ENCODE data around the gene BBS9. TPM values are rescaled to one million over a fixed set of nuclear protein-coding genes. Genes with fewer than 3 reads are reported as not detected.
A peak's percentile ranks its signal among the peaks of the same experiment; 100 is the strongest.
"Not testable (repeated sequence)": the region's sequence is repeated elsewhere in the genome, so short reads cannot be mapped to it uniquely, and the experiment has no call there.

Gene BBS9
- total RNA-seq, 2 donors from 2014 or later = 10.8 to 13.5 TPM

DNA sequence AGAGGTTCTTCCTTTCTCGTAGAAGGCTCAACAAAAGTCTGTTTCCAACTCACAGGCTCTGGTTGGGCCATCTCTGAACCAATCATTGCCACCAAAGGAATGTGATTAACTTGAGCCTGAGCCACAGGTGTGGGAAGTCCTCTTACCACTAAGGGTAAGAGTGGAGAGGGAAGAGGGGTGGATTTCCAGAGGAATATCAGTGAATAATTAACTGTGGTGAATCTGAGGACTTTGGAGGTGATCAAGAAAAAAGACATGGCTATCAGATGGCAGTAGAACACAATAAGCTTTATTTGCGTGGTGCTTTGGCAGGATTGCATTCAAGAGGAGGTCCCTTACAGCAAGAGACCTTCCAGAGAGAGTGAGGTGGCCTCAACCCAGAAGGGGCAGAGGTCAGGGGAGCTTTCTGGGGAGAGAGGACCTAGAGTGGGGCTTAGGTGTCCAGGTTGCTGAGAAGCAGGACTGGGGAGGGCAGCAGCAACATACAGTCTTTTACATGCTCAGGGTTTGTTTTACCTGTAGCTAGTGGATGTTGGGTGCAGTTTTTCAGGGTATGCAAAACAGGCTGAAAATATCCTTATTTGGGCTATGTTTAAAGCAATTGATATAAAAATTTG lies 61.4 kb downstream of the BBS9 start:
- peak overlapping the region; percentile 7 for H3K27ac Mint-ChIP-seq
- no peaks in the 10 kb centered on the region for H3K36me3 Mint-ChIP-seq (ENCODE audit: insufficient read depth in 2 of 2)
- H3K4me1 Mint-ChIP-seq (ENCODE audit: low read depth) = peaks cover 20% of the 10 kb centered on the region
- DNase-seq = no peak
- no peak for ATAC-seq (replicated peaks in 1 of 2)
- peak overlapping the region; percentile 22 to 28 for H3K4me3 Mint-ChIP-seq
- H3K27me3 Mint-ChIP-seq (ENCODE audit: low read depth) = no peaks in the 10 kb centered on the region
- H3K9me3 Mint-ChIP-seq = no peaks in the 10 kb centered on the region

- Mint-ChIP-seq H3K27me3 (ENCODE audit: low read depth) (no peaks in the 10 kb centered on the region), H3K9me3 (no peaks in the 10 kb centered on the region), H3K4me3 (peak overlapping the region; percentile 18 to 22), H3K27ac (no peak overlapping the region), H3K4me1 (ENCODE audit: low read depth) (peaks cover 20% of the 10 kb centered on the region), H3K36me3 (ENCODE audit: insufficient read depth in 2 of 2) (no peaks in the 10 kb centered on the region)
- ATAC-seq (replicated peaks in 1 of 2) = peak; percentile 70 to 74
- DNase-seq = peak in 1 of 2 donors; percentile 8
Measured at GRCh38 chr7:33191340-33191739, 62.0 kb downstream of the BBS9 start.

GRCh38 chr7:33192695-33193291 lies 63.4 kb downstream of the BBS9 start:
- H3K4me3 Mint-ChIP-seq = no peak overlapping the region
- no peak for DNase-seq
- no peaks in the 10 kb centered on the region for H3K27me3 Mint-ChIP-seq (ENCODE audit: low read depth)
- peaks cover 20% of the 10 kb centered on the region for H3K4me1 Mint-ChIP-seq (ENCODE audit: low read depth)
- H3K27ac Mint-ChIP-seq = no peak overlapping the region
- no peak for ATAC-seq (replicated peaks in 1 of 2)
- H3K9me3 Mint-ChIP-seq = no peaks in the 10 kb centered on the region
- H3K36me3 Mint-ChIP-seq (ENCODE audit: insufficient read depth in 2 of 2) = no peaks in the 10 kb centered on the region

DNA sequence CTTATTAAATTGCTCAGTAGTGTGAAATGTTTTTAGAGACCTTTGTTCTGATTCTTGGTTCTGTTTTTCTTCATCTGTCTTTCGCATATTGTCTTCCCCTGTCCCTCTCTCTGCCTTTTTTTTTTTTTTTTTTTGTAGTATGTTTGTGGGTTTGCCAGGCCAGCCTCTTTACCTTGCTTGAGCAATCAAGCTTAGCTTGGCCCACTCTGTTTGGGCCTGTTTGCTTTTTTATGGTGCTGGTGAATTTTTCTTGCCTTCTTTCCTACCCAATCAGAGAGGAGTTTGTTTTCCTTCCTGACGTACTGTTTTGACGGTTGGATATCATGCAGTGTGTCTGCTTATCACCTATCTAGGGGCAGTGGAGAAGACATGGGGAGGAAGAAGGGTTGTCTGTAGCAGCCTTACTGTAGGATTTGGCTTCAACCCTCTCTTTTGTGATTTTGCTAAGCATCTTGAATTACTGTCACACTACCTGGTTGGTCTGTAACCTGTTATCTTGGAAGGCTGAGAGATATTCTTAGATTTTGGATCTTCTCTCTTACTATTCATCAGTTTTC lies 64.0 kb downstream of the BBS9 start:
- Mint-ChIP-seq H3K9me3 (no peaks in the 10 kb centered on the region), H3K27me3 (ENCODE audit: low read depth) (no peaks in the 10 kb centered on the region), H3K27ac (no peak overlapping the region)

DNA sequence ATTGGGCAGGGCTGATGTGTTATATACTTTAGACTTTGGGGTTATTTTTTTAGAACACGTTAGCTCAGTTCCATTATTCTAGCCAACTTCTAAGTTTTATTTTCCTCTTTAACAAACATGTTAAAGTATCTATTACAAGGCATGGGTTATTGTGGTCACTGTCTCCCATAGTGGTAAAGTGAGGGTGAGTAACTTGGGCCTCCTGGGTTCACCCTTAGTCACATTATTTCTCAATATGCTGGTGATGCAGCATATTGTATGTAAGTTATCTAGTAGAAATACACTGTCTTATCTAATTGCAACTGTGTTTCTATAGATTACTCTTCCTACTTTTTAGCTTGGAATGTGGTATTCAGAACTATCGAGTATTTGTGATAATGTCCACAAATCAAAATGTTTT lies 65.9 kb downstream of the BBS9 start:
- ATAC-seq (replicated peaks in 1 of 2) = no peak
- no peaks in the 10 kb centered on the region for H3K27me3 Mint-ChIP-seq (ENCODE audit: low read depth)

More for the DNA sequence above, 64.0 kb downstream of the BBS9 start:
- Mint-ChIP-seq H3K4me1 (ENCODE audit: low read depth) (peaks cover 20% of the 10 kb centered on the region), H3K4me3 (no peak overlapping the region), H3K36me3 (ENCODE audit: insufficient read depth in 2 of 2) (no peaks in the 10 kb centered on the region)
- DNase-seq (no peak), ATAC-seq (replicated peaks in 1 of 2) (no peak)

GRCh38 chr7:33196221-33196620 lies 66.9 kb downstream of the BBS9 start:
- Mint-ChIP-seq H3K4me3 (no peak overlapping the region), H3K9me3 (no peaks in the 10 kb centered on the region), H3K4me1 (ENCODE audit: low read depth) (peaks cover 9% of the 10 kb centered on the region), H3K27me3 (ENCODE audit: low read depth) (no peaks in the 10 kb centered on the region), H3K36me3 (ENCODE audit: insufficient read depth in 2 of 2) (no peaks in the 10 kb centered on the region), H3K27ac (no peak overlapping the region)
- ATAC-seq (replicated peaks in 1 of 2) (no peak), DNase-seq (no peak)

More for the DNA sequence above, 65.9 kb downstream of the BBS9 start:
- no peaks in the 10 kb centered on the region for H3K9me3 Mint-ChIP-seq
- H3K36me3 Mint-ChIP-seq (ENCODE audit: insufficient read depth in 2 of 2) = no peaks in the 10 kb centered on the region
- no peak overlapping the region for H3K4me3 Mint-ChIP-seq
- DNase-seq = no peak
- H3K27ac Mint-ChIP-seq = no peak overlapping the region
- peaks cover 18% of the 10 kb centered on the region for H3K4me1 Mint-ChIP-seq (ENCODE audit: low read depth)

- peak overlapping the region; percentile 39 for H3K27ac Mint-ChIP-seq
- ATAC-seq (replicated peaks in 1 of 2) (no peak), DNase-seq (no peak)
- no peaks in the 10 kb centered on the region for H3K9me3 Mint-ChIP-seq
- no peak overlapping the region for H3K4me3 Mint-ChIP-seq
- H3K36me3 Mint-ChIP-seq (ENCODE audit: insufficient read depth in 2 of 2) = no peaks in the 10 kb centered on the region
- no peaks in the 10 kb centered on the region for H3K27me3 Mint-ChIP-seq (ENCODE audit: low read depth)
- peaks cover 8% of the 10 kb centered on the region for H3K4me1 Mint-ChIP-seq (ENCODE audit: low read depth)
Measured at GRCh38 chr7:33200282-33200681, 70.9 kb downstream of the BBS9 start.

GRCh38 chr7:33201821-33202220 lies 72.5 kb downstream of the BBS9 start:
- Mint-ChIP-seq H3K27me3 (ENCODE audit: low read depth) (no peaks in the 10 kb centered on the region), H3K4me1 (ENCODE audit: low read depth) (peaks cover 8% of the 10 kb centered on the region), H3K9me3 (no peaks in the 10 kb centered on the region), H3K27ac (no peak overlapping the region), H3K4me3 (no peak overlapping the region), H3K36me3 (ENCODE audit: insufficient read depth in 2 of 2) (no peaks in the 10 kb centered on the region)
- no peak for DNase-seq
- no peak for ATAC-seq (replicated peaks in 1 of 2)

DNA sequence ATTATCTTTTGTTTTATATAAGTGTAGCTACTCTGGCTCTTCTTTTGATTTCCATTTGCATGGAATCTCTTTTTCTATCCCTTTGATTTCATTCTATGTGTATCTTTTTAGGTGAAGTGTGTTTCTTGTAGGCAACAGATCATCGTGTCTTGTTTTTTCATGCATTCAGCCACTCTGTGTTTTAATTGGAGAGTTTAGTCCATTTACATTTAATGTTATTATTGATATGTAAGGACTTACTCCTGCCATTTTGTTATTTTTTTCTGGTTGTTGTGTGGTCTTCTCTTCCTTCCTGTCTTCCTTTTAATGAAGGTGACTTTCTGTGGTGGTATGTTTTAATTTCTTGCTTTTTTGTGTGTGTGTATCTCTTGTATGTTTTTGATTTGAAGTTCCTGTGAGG lies 81.6 kb downstream of the BBS9 start:
- H3K27ac Mint-ChIP-seq = no peak overlapping the region
- H3K4me3 Mint-ChIP-seq = no peak overlapping the region
- no peaks in the 10 kb centered on the region for H3K4me1 Mint-ChIP-seq (ENCODE audit: low read depth)
- H3K36me3 Mint-ChIP-seq (ENCODE audit: insufficient read depth in 2 of 2) = peaks cover 19 to 32% of the 10 kb centered on the region in 2 donors
- no peaks in the 10 kb centered on the region for H3K27me3 Mint-ChIP-seq (ENCODE audit: low read depth)
- no peak for ATAC-seq (replicated peaks in 1 of 2)
- peaks cover 14 to 23% of the 10 kb centered on the region in 2 donors for H3K9me3 Mint-ChIP-seq
- DNase-seq = no peak

DNA sequence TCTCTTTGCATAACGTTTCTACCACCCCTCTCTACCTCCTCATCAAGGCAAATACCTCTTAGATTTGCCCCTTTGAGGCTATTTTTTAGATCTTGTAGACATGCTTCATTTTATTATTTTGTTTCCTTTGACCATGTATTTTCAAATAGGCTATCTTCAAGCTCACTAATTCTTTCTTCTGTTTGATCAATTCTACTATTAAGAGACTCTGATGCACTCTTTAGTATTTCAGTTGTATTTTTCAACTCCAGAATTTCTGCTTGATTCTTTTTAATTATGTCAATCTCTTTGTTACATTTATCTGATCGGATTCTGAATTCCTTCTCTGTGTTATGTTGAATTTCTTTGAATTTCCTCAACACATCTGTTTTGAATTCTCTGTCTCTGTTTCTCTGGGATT lies 82.8 kb downstream of the BBS9 start:
- H3K4me1 Mint-ChIP-seq (ENCODE audit: low read depth) = no peaks in the 10 kb centered on the region
- H3K27ac Mint-ChIP-seq = no peak overlapping the region
- peaks cover 19 to 32% of the 10 kb centered on the region in 2 donors for H3K36me3 Mint-ChIP-seq (ENCODE audit: insufficient read depth in 2 of 2)
- no peak overlapping the region for H3K4me3 Mint-ChIP-seq
- no peak for DNase-seq
- H3K9me3 Mint-ChIP-seq = peaks cover 14 to 23% of the 10 kb centered on the region in 2 donors
- no peak for ATAC-seq (replicated peaks in 1 of 2)
- no peaks in the 10 kb centered on the region for H3K27me3 Mint-ChIP-seq (ENCODE audit: low read depth)

GRCh38 chr7:33215992-33216391 lies 86.6 kb downstream of the BBS9 start:
- DNase-seq (no peak), ATAC-seq (replicated peaks in 1 of 2) (no peak)
- Mint-ChIP-seq H3K4me1 (ENCODE audit: low read depth) (no peaks in the 10 kb centered on the region), H3K27me3 (ENCODE audit: low read depth) (no peaks in the 10 kb centered on the region), H3K9me3 (peaks cover 12 to 14% of the 10 kb centered on the region in 2 donors), H3K36me3 (ENCODE audit: insufficient read depth in 2 of 2) (peaks cover 15 to 22% of the 10 kb centered on the region in 2 donors), H3K27ac (no peak overlapping the region), H3K4me3 (no peak overlapping the region)

DNA sequence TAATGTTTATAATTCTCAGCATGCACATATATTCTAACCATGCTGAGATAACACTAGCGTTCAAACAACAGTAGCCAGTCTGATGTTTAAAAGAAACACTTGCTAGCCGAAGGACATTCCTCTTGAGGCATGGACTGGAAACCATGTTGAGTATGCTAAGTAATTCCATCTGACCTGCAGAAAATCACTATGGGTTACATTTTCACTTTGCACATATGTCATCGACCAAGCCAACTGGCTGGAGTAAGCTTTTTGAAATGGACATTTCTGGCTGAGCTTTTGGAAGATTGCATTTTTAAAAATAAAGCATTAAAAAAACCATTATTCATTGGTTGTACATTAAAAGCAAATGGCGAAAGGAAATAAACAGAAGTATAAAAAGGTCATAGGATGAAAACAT lies 88.2 kb downstream of the BBS9 start:
- Mint-ChIP-seq H3K27me3 (ENCODE audit: low read depth) (no peaks in the 10 kb centered on the region), H3K27ac (no peak overlapping the region), H3K4me3 (no peak overlapping the region), H3K4me1 (ENCODE audit: low read depth) (no peaks in the 10 kb centered on the region), H3K36me3 (ENCODE audit: insufficient read depth in 2 of 2) (peaks cover 3 to 6% of the 10 kb centered on the region in 2 donors), H3K9me3 (peaks cover 2 to 4% of the 10 kb centered on the region in 2 donors)
- DNase-seq (no peak), ATAC-seq (replicated peaks in 1 of 2) (no peak)

GRCh38 chr7:33218841-33219535 lies 89.6 kb downstream of the BBS9 start:
- H3K4me1 Mint-ChIP-seq (ENCODE audit: low read depth); H3K36me3 Mint-ChIP-seq (ENCODE audit: insufficient read depth in 2 of 2); ATAC-seq (replicated peaks in 1 of 2); H3K27me3 Mint-ChIP-seq (ENCODE audit: low read depth); H3K27ac Mint-ChIP-seq; DNase-seq; H3K9me3 Mint-ChIP-seq; H3K4me3 Mint-ChIP-seq: not testable (repeated sequence)

Measured in activated T-cell treated with anti-CD3 and anti-CD28 coated beads, Interleukin-2, amount 50 U/mL, for 72 hours (primary cell).